WTC11 (cell line): ENCODE measurements around the gene TNFRSF1B. TPM values are rescaled to one million over a fixed set of nuclear protein-coding genes. Genes with fewer than 3 reads are reported as not detected.

Experiments used
- ATAC-seq: fragments of 200-7000 bp; cut with Tn5 transposase; 2 replicates; pipeline ENCODE4 v1.10.0; 2021; ENCODE audit warnings: mild to moderate bottlenecking, moderate library complexity
- CTCF ChIA-PET: fragments of 300-600 bp; sonication (Branson Sonifier 250); formaldehyde crosslinking; loops from one replicate; lab custom pipeline; 2021; ENCODE audit warnings: antibody characterized with exemption; lab: Charles Lee
- POLR2A ChIA-PET: fragments of 350-600 bp; sonication (Branson Sonifier 250); formaldehyde crosslinking; loops from one replicate; lab custom pipeline; 2021; ENCODE audit warnings: antibody characterized with exemption; lab: Charles Lee
- DNase-seq: peaks from one replicate; pipeline ENCODE4 v3.0.0; 2021; ENCODE audit warnings: low spot score
- H3K27ac Mint-ChIP-seq: 2 replicates; pipeline ENCODE4 v1.8.0; 2021; ENCODE audit warnings: mixed read lengths
- H3K27me3 Mint-ChIP-seq: 2 replicates; pipeline ENCODE4 v1.8.0; 2021; ENCODE audit warnings: low read depth, mild to moderate bottlenecking, moderate library complexity, mixed read lengths
- H3K36me3 Mint-ChIP-seq: 2 replicates; pipeline ENCODE4 v1.8.0; 2021; ENCODE audit warnings: mixed read lengths
- H3K4me1 Mint-ChIP-seq: 2 replicates; pipeline ENCODE4 v1.8.0; 2022; ENCODE audit warnings: mixed read lengths
- H3K4me3 Mint-ChIP-seq: 2 replicates; pipeline ENCODE4 v1.8.0; 2021; ENCODE audit warnings: mild to moderate bottlenecking, moderate library complexity, mixed read lengths
- H3K9me3 Mint-ChIP-seq: 2 replicates; pipeline ENCODE4 v1.8.0; 2021; ENCODE audit warnings: mixed read lengths
- ARID4B ChIP-seq: sonication (generic); formaldehyde crosslinking; IDR thresholded peaks from 2 replicates; pipeline ENCODE4 v1.8.0; 2023; ENCODE audit warnings: missing genetic modification reagents, mild to moderate bottlenecking, borderline replicate concordance
- ELF4 ChIP-seq: sonication (generic); formaldehyde crosslinking; IDR thresholded peaks from 2 replicates; pipeline ENCODE4 v1.8.1; 2022; ENCODE audit warnings: low read depth, mild to moderate bottlenecking, moderate library complexity, missing genetic modification reagents
- EMX1 ChIP-seq: fragments of 250-450 bp; sonication (Bioruptor Pico); IDR thresholded peaks from 2 replicates; pipeline ENCODE4 v1.8.0; 2021; ENCODE audit warnings: mild to moderate bottlenecking
- ESRRA ChIP-seq: sonication (generic); formaldehyde crosslinking; IDR thresholded peaks from 2 replicates; pipeline ENCODE4 v1.8.1; 2022; ENCODE audit warnings: mild to moderate bottlenecking, missing genetic modification reagents, borderline replicate concordance
- GTF2I ChIP-seq: fragments of 250-450 bp; sonication (Bioruptor Pico); conservative IDR thresholded peaks from 2 replicates; pipeline ENCODE4 v1.4.0; 2021; ENCODE audit warnings: mild to moderate bottlenecking
- RORB ChIP-seq: fragments of 250-450 bp; sonication (Bioruptor Pico); IDR thresholded peaks from 2 replicates; pipeline ENCODE4 v1.9.0; 2021; ENCODE audit warnings: mild to moderate bottlenecking
- ZNF281 ChIP-seq: sonication (generic); formaldehyde crosslinking; IDR thresholded peaks from 2 replicates; pipeline ENCODE4 v1.8.0; 2023; ENCODE audit warnings: mild to moderate bottlenecking, missing genetic modification reagents
- ZNF396 ChIP-seq: fragments of 250-450 bp; sonication (Bioruptor Pico); IDR thresholded peaks from 2 replicates; pipeline ENCODE4 v1.8.0; 2021; ENCODE audit warnings: mild to moderate bottlenecking, moderate library complexity, borderline replicate concordance
- ZNF416 ChIP-seq: fragments of 250-450 bp; sonication (Bioruptor Pico); IDR thresholded peaks from 2 replicates; pipeline ENCODE4 v1.9.0; 2021; ENCODE audit warnings: mild to moderate bottlenecking, inconsistent platforms
- ZNF532 ChIP-seq: fragments of 250-450 bp; sonication (Bioruptor Pico); IDR thresholded peaks from 2 replicates; pipeline ENCODE4 v1.9.0; 2021; ENCODE audit warnings: mild to moderate bottlenecking, borderline replicate concordance
- total RNA-seq: library from RNA; stranded (reverse); gene quantifications from 3 replicates; pipeline ENCODE4 v1.2.3, GENCODE V29; 2021
- TF ChIP-seq, protein P1 (sequence below): fragments of 250-450 bp; sonication (Bioruptor Pico); IDR thresholded peaks from 2 replicates; pipeline ENCODE4 v1.8.0; 2021; ENCODE audit warnings: mild to moderate bottlenecking
- TF ChIP-seq, protein P2 (sequence below): sonication (generic); formaldehyde crosslinking; IDR thresholded peaks from 2 replicates; pipeline ENCODE4 v1.8.0; 2023; ENCODE audit warnings: missing genetic modification reagents
- TF ChIP-seq, protein P3 (sequence below): fragments of 250-450 bp; sonication (Bioruptor Pico); IDR thresholded peaks from 2 replicates; pipeline ENCODE4 v1.9.0; 2021; ENCODE audit warnings: mild to moderate bottlenecking
- TF ChIP-seq, protein P4 (sequence below): sonication (generic); formaldehyde crosslinking; IDR thresholded peaks from 2 replicates; pipeline ENCODE4 v1.8.1; 2022; ENCODE audit warnings: low read depth, missing genetic modification reagents, borderline replicate concordance
- TF ChIP-seq, protein P5 (sequence below): sonication (generic); formaldehyde crosslinking; IDR thresholded peaks from 2 replicates; pipeline ENCODE4 v1.8.1; 2023; ENCODE audit warnings: mild to moderate bottlenecking, missing genetic modification reagents

The TNFRSF1B gene
- total RNA-seq, 1 experiment from 2014 or later = 2.7 TPM

DNA sequence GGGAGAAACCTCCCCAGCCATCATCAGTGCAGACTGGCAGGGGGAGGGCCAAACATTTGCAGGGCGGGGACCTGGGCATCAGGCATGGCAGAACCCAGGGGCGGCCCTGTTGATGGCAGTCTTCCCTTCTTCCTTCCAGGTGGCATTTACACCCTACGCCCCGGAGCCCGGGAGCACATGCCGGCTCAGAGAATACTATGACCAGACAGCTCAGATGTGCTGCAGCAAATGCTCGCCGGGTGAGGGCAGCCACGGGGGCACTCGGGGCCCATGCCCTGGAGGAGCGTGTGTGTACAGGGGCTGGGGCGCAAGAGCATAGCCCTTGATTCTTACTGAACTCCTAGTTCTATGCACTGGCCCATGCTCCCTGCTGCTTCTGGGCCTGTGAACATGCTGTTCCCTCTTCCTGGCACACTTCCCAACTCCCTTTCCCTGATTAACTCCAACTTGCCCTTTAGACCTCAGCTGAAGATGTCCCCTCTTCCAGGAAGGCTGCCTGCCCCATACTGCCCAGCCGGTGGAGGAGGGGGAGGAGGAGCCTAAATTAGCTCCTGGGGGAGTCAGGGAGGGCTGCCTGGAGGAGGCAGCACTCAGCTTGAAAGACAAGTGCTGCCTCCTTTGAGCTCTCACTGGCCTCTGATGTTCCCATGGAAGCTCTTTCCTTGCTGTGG, 22.0 kb downstream of the TNFRSF1B start (continued):
- TF ChIP-seq, protein P1, sequence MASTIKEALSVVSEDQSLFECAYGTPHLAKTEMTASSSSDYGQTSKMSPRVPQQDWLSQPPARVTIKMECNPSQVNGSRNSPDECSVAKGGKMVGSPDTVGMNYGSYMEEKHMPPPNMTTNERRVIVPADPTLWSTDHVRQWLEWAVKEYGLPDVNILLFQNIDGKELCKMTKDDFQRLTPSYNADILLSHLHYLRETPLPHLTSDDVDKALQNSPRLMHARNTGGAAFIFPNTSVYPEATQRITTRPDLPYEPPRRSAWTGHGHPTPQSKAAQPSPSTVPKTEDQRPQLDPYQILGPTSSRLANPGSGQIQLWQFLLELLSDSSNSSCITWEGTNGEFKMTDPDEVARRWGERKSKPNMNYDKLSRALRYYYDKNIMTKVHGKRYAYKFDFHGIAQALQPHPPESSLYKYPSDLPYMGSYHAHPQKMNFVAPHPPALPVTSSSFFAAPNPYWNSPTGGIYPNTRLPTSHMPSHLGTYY (CRISPR knock-in tag) = no peak
- no peak for TF ChIP-seq ESRRA (CRISPR knock-in tag)

DNA sequence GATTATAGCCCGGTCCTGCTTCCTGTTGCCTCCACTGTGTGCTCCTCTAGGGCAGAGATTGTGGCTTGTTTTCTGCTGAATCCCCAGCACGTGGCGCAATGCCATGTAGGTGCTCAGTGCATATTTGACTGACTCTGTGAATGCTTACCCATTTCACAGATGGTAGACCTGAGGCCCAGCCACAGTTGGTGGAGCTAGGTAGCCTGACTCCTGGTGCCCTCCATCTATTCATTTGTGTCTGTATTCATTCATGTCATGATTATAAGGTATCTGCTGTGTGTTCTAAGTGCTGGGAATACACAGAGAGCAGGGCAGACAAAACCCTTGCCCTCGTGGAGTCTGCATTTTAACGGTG, 22.5 kb downstream of the TNFRSF1B start:
- Mint-ChIP-seq H3K4me3 (no peak overlapping the region), H3K4me1 (peaks cover 14% of the 10 kb centered on the region), H3K27me3 (no peaks in the 10 kb centered on the region; the same call in 1 of the 2 replicates), H3K27ac (no peak overlapping the region), H3K36me3 (no peaks in the 10 kb centered on the region), H3K9me3 (no peaks in the 10 kb centered on the region; the same call in 1 of the 2 replicates)
- ChIA-PET POLR2A (no interaction called here), CTCF (interaction anchor here (0.7 to 2.0 kb wide), 3 partner anchors 19 to 86 kb away, joined by 3 to 11 read pairs (median 3); no protein-coding TSS in a partner anchor)
- ATAC-seq = no peak
- DNase-seq = no peak
- no peak for TF ChIP-seq GTF2I
- TF ChIP-seq, protein P2, sequence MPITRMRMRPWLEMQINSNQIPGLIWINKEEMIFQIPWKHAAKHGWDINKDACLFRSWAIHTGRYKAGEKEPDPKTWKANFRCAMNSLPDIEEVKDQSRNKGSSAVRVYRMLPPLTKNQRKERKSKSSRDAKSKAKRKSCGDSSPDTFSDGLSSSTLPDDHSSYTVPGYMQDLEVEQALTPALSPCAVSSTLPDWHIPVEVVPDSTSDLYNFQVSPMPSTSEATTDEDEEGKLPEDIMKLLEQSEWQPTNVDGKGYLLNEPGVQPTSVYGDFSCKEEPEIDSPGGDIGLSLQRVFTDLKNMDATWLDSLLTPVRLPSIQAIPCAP (CRISPR knock-in tag) = no peak
- no peak for TF ChIP-seq ZNF532 (CRISPR knock-in tag)
- TF ChIP-seq, protein P1 (CRISPR knock-in tag) = no peak
- no peak for TF ChIP-seq RORB
- no peak for TF ChIP-seq ZNF416 (CRISPR knock-in tag)
- no peak for TF ChIP-seq ZNF396 (CRISPR knock-in tag)
- no peak for TF ChIP-seq ELF4 (CRISPR knock-in tag)
- TF ChIP-seq, protein P3, sequence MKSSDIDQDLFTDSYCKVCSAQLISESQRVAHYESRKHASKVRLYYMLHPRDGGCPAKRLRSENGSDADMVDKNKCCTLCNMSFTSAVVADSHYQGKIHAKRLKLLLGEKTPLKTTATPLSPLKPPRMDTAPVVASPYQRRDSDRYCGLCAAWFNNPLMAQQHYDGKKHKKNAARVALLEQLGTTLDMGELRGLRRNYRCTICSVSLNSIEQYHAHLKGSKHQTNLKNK = no peak
- TF ChIP-seq EMX1 (CRISPR knock-in tag) = no peak
- TF ChIP-seq, protein P4, sequence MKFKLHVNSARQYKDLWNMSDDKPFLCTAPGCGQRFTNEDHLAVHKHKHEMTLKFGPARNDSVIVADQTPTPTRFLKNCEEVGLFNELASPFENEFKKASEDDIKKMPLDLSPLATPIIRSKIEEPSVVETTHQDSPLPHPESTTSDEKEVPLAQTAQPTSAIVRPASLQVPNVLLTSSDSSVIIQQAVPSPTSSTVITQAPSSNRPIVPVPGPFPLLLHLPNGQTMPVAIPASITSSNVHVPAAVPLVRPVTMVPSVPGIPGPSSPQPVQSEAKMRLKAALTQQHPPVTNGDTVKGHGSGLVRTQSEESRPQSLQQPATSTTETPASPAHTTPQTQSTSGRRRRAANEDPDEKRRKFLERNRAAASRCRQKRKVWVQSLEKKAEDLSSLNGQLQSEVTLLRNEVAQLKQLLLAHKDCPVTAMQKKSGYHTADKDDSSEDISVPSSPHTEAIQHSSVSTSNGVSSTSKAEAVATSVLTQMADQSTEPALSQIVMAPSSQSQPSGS (CRISPR knock-in tag) = no peak
- TF ChIP-seq ZNF281 (CRISPR knock-in tag) = no peak
- TF ChIP-seq, protein P5, sequence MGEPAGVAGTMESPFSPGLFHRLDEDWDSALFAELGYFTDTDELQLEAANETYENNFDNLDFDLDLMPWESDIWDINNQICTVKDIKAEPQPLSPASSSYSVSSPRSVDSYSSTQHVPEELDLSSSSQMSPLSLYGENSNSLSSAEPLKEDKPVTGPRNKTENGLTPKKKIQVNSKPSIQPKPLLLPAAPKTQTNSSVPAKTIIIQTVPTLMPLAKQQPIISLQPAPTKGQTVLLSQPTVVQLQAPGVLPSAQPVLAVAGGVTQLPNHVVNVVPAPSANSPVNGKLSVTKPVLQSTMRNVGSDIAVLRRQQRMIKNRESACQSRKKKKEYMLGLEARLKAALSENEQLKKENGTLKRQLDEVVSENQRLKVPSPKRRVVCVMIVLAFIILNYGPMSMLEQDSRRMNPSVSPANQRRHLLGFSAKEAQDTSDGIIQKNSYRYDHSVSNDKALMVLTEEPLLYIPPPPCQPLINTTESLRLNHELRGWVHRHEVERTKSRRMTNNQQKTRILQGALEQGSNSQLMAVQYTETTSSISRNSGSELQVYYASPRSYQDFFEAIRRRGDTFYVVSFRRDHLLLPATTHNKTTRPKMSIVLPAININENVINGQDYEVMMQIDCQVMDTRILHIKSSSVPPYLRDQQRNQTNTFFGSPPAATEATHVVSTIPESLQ (CRISPR knock-in tag) = no peak
- no peak for TF ChIP-seq ARID4B
